Esophagus squamous epithelium (tissue), 5 donors: ENCODE data around the gene STK24. TPM values are rescaled to one million over a fixed set of nuclear protein-coding genes. Genes with fewer than 3 reads are reported as not detected.
A peak's percentile ranks its signal among the peaks of the same experiment; 100 is the strongest.

Experiments
- DNase-seq: peaks from one replicate; lab custom pipeline; 2025; lab: John Stamatoyannopoulos, UW
- H3K27ac ChIP-seq, 4 donors: fragments of 200-600 bp; sonication (generic); one replicate each; pipeline ENCODE4 v1.5.1; 2016 to 2019; ENCODE audit warnings: mild to moderate bottlenecking in 1 of 4
- H3K27me3 ChIP-seq, 4 donors: fragments of 200-600 bp; sonication (generic); 1 replicate in 3 of 4; 2 replicates in 1 of 4; pipeline versions ENCODE4 v1.5.1 to v1.6.0; 2017 to 2021; ENCODE audit warnings: antibody characterized with exemption in 1 of 4
- H3K36me3 ChIP-seq, 3 donors: fragments of 200-600 bp; sonication (generic); one replicate each; pipeline ENCODE4 v1.5.1; 2016 to 2019
- H3K4me1 ChIP-seq, 3 donors: fragments of 200-600 bp; sonication (generic); one replicate each; pipeline ENCODE4 v1.5.1; 2017 to 2019
- H3K4me3 ChIP-seq, 4 donors: fragments of 200-600 bp; sonication (generic); 1 replicate in 3 of 4; 2 replicates in 1 of 4; pipeline ENCODE4 v1.5.1; 2016 to 2019; ENCODE audit warnings: mild to moderate bottlenecking in 2 of 4, moderate library complexity in 1 of 4
- H3K9me3 ChIP-seq, 3 donors: fragments of 200-600 bp; sonication (generic); one replicate each; pipeline ENCODE4 v1.5.1; 2016 to 2019
- CTCF ChIP-seq, 6 experiments: fragments of 450-650 bp in 4 of 6; fragments of 200-600 bp in 2 of 6; sonication (generic) in 2 of 6; IDR thresholded peaks; one replicate each; pipeline ENCODE4 v1.5.1; 2016 to 2019; ENCODE audit warnings: antibody characterized with exemption in 6 of 6, mild to moderate bottlenecking in 4 of 6, moderate library complexity in 4 of 6
- POLR2A ChIP-seq, 4 donors: fragments of 450-650 bp; IDR thresholded peaks; one replicate each; pipeline ENCODE4 v1.6.1; 2017; ENCODE audit warnings: antibody characterized with exemption in 4 of 4, mild to moderate bottlenecking in 4 of 4, moderate library complexity in 3 of 4
- WGBS, 2 donors: methylation state at CpG; one replicate each; pipeline ENCODE4 v1.1.5; 2018; 5-methylcytosine and 5-hydroxymethylcytosine counted together
- intact Hi-C: fragments of 100-400 bp; cut with DNase I; formaldehyde crosslinking; loops from one replicate; pipeline ENCODE4 v1.15.0; 2022
- total RNA-seq, 4 donors: library from RNA; depleted of rRNA; stranded (reverse); fragments of >200 nt; gene quantifications; one replicate each; pipeline ENCODE4 v1.1.0, GENCODE V29; 2016
- donor health status: DM: yes; HTN: yes; CAD: no.

Gene STK24
- total RNA-seq, 4 donors from 2014 or later: 119 to 156 (median 130) TPM

GRCh38 chr13:98515818-98516465, 61.0 kb downstream of the STK24 start:
- Histone ChIP-seq H3K9me3 (no peaks in the 10 kb centered on the region), H3K27ac (no peak overlapping the region), H3K4me3 (no peak overlapping the region), H3K4me1 (peaks cover 0 to 84% (median 14%) of the 10 kb centered on the region in 3 donors), H3K27me3 (no peaks in the 10 kb centered on the region), H3K36me3 (peaks cover 0 to 62% (median 0%) of the 10 kb centered on the region in 3 donors)
- intact Hi-C loops: no loop called here
- TF ChIP-seq POLR2A (IDR thresholded peaks at IDR 0.05): no peak
- no peak for TF ChIP-seq CTCF (IDR thresholded peaks at IDR 0.05)
- DNase-seq: no peak
- 64 to 78% methylated on average over 4 of the region's 4 CpGs for whole genome bisulfite sequencing, 2 donors

GRCh38 chr13:98514288-98514687, 62.6 kb downstream of the STK24 start:
- TF ChIP-seq POLR2A (IDR thresholded peaks at IDR 0.05): no peak
- no peak for TF ChIP-seq CTCF (IDR thresholded peaks at IDR 0.05)
- Histone ChIP-seq H3K4me3 (no peak overlapping the region), H3K27me3 (no peaks in the 10 kb centered on the region), H3K4me1 (peaks cover 14 to 89% (median 16%) of the 10 kb centered on the region in 3 donors), H3K27ac (peak overlapping the region in 1 of 4 donors; percentile 13), H3K36me3 (peaks cover 0 to 62% (median 0%) of the 10 kb centered on the region in 3 donors), H3K9me3 (no peaks in the 10 kb centered on the region)
- no peak for DNase-seq
- 63 to 90% methylated on average over 1 of the region's 1 CpG for WGBS, 2 donors
- intact Hi-C loops: no loop called here

GRCh38 chr13:98513837-98514236, 63.1 kb downstream of the STK24 start:
- TF ChIP-seq CTCF (IDR thresholded peaks at IDR 0.05) (no peak), POLR2A (IDR thresholded peaks at IDR 0.05) (no peak)
- intact Hi-C loops: no loop called here
- Histone ChIP-seq H3K4me1 (peaks cover 15 to 90% (median 21%) of the 10 kb centered on the region in 3 donors), H3K9me3 (no peaks in the 10 kb centered on the region), H3K27me3 (no peaks in the 10 kb centered on the region), H3K36me3 (peaks cover 0 to 58% (median 0%) of the 10 kb centered on the region in 3 donors), H3K27ac (peak overlapping the region in 2 of 4 donors; percentile 13 to 31), H3K4me3 (no peak overlapping the region)
- 62 to 79% methylated on average over 2 of the region's 2 CpGs for whole genome bisulfite sequencing, 2 donors
- no peak for DNase-seq

- Histone ChIP-seq H3K4me1 (peaks cover 21 to 97% (median 29%) of the 10 kb centered on the region in 3 donors), H3K27ac (peak overlapping the region in 1 of 4 donors; percentile 34)
These were observed 63.9 kb downstream of the STK24 start for GRCh38 chr13:98512774-98513665.

More at GRCh38 chr13:98512774-98513665, 63.9 kb downstream of the STK24 start:
- 91 to 93% methylated on average over 2 to 8 of the region's 18 CpGs for WGBS, 2 donors
- no peak for TF ChIP-seq CTCF (IDR thresholded peaks at IDR 0.05)
- no peaks in the 10 kb centered on the region for H3K27me3 ChIP-seq
- no peak for DNase-seq
- H3K4me3 ChIP-seq: no peak overlapping the region
- H3K36me3 ChIP-seq: peaks cover 0 to 50% (median 0%) of the 10 kb centered on the region in 3 donors
- H3K9me3 ChIP-seq: no peaks in the 10 kb centered on the region
- intact Hi-C loops: no loop called here
